HL-60 (cell line): Measurements from ENCODE around the gene UBXN11.
A peak's percentile ranks its signal among the peaks of the same experiment; 100 is the strongest.

Experiments used
- GABPA ChIP-seq: IDR thresholded peaks from 2 replicates; pipeline ENCODE4 v1.6.1; 2012; ENCODE audit warnings: low read depth
- TF ChIP-seq, protein P1 (sequence below): IDR thresholded peaks from one replicate; pipeline ENCODE4 v1.5.1; 2011; ENCODE audit warnings: low read length, control low read depth, inconsistent platforms; ENCODE audit not compliant: insufficient read depth

DNA sequence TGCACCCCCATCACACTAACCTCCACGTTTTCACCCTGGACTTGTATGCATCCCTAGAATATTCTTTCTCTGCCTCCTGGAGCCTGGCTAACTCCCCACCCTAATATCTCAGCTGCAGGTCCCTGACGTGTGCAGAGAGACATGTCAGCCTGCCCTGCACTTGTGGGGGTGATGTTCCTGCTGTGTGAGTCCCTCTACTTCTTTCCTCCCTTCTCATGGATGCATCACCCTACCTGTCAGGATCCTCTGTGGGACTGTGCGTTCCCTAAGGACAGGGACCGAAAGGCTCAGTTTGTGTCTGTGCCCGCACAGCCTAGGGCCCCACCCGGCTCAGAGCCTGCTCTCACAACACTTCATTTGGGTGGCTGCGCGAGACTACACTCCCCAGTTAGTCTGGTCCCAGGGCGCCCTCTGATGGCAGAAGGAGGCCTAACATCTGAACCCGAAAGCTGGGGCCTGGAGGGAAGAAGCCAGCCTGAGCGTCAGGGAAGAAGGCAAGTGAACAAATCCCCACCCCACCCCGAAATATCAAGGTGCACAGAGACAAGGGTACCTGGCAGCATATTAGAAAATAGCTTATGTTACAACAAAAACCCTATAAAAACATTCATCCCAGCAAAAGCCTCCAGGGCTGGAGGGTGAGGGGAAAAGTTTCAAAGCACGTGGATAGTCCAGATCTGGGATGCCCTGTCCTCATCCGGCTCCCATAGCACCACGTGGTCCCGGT is 15.0 kb upstream of the UBXN11 start:
- TF ChIP-seq, protein P1, sequence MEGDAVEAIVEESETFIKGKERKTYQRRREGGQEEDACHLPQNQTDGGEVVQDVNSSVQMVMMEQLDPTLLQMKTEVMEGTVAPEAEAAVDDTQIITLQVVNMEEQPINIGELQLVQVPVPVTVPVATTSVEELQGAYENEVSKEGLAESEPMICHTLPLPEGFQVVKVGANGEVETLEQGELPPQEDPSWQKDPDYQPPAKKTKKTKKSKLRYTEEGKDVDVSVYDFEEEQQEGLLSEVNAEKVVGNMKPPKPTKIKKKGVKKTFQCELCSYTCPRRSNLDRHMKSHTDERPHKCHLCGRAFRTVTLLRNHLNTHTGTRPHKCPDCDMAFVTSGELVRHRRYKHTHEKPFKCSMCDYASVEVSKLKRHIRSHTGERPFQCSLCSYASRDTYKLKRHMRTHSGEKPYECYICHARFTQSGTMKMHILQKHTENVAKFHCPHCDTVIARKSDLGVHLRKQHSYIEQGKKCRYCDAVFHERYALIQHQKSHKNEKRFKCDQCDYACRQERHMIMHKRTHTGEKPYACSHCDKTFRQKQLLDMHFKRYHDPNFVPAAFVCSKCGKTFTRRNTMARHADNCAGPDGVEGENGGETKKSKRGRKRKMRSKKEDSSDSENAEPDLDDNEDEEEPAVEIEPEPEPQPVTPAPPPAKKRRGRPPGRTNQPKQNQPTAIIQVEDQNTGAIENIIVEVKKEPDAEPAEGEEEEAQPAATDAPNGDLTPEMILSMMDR = peak; percentile 57
- TF ChIP-seq GABPA = no peak
